Activated T-cell treated with anti-CD3 and anti-CD28 coated beads for 48 hours (primary cell): ENCODE data around the gene ADAM30.
"Not testable (repeated sequence)": the region's sequence is repeated elsewhere in the genome, so short reads cannot be mapped to it uniquely, and the experiment has no call there.

Source experiments
- DNase-seq: peaks from one replicate; pipeline ENCODE4 v3.0.0-alpha.2; 2020; ENCODE audit warnings: low read depth

Gene ADAM30

GRCh38 chr1:119873135-119874015, 22.9 kb downstream of the ADAM30 start:
- no peak for DNase-seq

DNA sequence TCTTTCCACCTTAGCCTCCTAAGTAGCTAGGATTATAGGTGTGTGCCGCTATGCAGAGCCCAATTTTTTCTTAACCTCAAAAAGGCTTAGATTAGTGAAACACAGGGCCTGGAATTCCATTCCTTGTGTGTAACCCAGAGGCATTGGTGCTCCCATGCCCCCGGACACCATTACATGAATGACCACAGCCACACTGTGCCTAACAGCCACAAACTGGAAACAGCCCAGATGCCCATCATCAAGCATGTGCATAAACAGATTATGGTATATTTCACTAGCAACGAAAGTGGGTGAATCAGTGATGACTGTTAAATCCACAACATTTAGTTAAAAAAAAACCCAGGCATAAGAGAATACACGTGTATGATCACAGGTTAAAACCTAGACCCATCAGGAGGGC, 24.4 kb downstream of the ADAM30 start:
- no peak for DNase-seq

GRCh38 chr1:119870917-119871596, 25.3 kb downstream of the ADAM30 start:
- peak; percentile 61 for DNase-seq

DNA sequence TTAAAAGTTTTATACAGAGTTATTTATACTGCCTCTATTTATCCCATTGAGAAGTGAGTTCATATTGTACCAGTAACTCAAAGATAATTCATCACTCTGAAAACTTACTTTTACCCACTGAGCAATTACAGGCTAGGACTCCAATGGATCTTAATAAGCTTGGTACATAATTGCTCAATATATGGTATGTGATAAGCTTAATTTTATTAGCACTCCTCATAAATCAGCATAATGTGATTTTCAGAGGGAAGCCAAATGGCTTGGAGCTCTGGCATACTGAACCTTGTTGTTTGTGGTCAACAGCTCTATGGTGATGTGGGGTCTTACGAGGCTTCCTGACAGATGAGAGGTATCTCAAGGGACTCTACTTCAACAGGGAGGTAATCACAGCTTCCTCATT, 26.3 kb downstream of the ADAM30 start:
- no peak for DNase-seq

GRCh38 chr1:119868176-119868575, 28.1 kb downstream of the ADAM30 start:
- no peak for DNase-seq

DNA sequence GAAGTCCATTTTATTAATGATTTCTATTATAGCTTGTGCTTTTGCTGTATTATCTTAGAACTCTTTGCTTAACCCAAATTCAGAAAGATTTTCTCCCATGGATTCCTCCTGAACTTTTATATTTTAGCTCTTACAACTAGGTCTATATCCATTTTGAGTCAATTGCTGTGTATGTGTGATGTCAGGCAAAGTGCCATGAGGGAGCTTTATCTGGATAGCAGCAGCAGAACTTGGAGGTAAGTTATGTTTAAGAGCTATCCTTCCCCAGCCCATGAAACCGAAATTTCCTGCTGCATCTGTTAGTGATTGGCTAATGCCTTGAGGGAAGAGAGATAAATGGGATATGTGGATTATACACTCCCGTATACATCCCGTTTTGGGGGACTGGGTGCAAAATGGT, 29.9 kb downstream of the ADAM30 start:
- DNase-seq = no peak

GRCh38 chr1:119865627-119866026, 30.7 kb downstream of the ADAM30 start:
- DNase-seq = no peak

- DNase-seq = no peak
These were observed 34.0 kb downstream of the ADAM30 start for GRCh38 chr1:119862276-119862675.

DNA sequence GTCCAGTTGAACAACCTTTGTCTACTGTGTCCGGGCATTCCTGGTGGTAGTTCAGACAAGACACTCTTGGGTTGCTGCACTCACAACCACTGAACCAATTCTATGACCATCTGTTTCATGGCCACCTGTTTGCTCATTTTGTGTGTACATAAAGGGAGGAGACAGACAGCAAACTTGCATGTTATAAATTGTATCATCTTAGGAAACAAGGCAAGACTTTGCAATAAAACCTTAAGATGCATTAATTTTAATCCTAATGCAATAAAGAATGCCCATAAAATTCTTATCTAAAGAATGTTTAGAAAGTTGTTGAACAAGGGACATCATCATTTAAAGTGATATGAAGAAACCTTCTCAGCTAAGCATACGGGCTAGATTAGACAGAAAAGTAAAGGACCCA, 34.8 kb downstream of the ADAM30 start:
- no peak for DNase-seq

GRCh38 chr1:119859647-119860046, 36.7 kb downstream of the ADAM30 start:
- no peak for DNase-seq

DNA sequence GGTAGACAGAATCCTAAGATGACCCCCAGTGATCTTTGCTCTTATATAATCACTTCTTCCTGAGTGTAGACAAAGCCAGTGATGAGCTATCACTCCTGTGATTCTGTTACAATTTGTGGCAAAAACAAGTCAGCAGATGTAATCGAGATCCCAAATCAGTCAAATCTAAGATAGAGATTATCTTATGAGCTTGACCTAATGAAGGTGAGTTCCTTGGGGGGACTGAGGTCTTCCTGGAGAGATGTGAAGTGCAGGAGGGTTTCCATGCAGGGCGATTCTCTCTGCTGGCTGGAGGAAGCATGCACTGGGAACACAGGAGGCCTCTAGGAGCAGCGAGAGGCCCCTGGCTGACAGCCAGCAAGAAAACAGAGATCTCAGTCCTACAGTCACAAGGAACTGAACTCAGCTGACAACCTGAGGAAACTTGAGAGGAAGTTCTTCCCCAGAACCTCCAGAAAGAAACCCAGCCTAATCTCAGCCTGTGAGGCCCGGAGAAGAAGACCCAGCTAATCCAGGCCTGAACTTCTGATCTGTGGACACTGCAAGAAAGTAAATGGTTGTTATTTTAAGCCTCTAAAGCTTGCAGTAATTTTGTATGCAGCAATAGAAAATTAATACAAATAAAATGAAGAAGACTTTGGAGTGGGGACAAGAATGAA, 37.6 kb downstream of the ADAM30 start:
- not testable (repeated sequence) for DNase-seq

GRCh38 chr1:119858126-119858525, 38.2 kb downstream of the ADAM30 start:
- DNase-seq = no peak

GRCh38 chr1:119853155-119853554, 43.2 kb downstream of the ADAM30 start:
- DNase-seq = no peak

GRCh38 chr1:119844206-119844605, 52.1 kb downstream of the ADAM30 start:
- not testable (repeated sequence) for DNase-seq
